SK-N-SH (cell line): Measurements from ENCODE around the gene GALNT1. TPM values are rescaled to one million over a fixed set of nuclear protein-coding genes. Genes with fewer than 3 reads are reported as not detected.

Source experiments
- CTCF ChIA-PET: fragments of 300-600, 350-600 bp; formaldehyde crosslinking; extraction: SDS; loops from one replicate; lab custom pipeline; 2021; lab: Yijun Ruan, JAX
- POLR2A ChIA-PET: fragments of 350-600 bp; sonication (Branson Sonifier 250); formaldehyde crosslinking; extraction: SDS; loops from one replicate; lab custom pipeline; 2020; ENCODE audit warnings: antibody characterized with exemption, inconsistent platforms; lab: Yijun Ruan, JAX
- DNase-seq: peaks from one replicate; pipeline ENCODE4 v3.0.0; 2012
- H2AFZ ChIP-seq: fragments of 200-600 bp; sonication (generic); 2 replicates; pipeline ENCODE4 v1.8.1; 2016; ENCODE audit warnings: antibody characterized with exemption, mild to moderate bottlenecking, low read depth
- H3F3A ChIP-seq: fragments of 200-600 bp; sonication (generic); replicated peaks from 2 replicates; pipeline ENCODE3; 2016; ENCODE audit warnings: antibody characterized with exemption, mild to moderate bottlenecking; ENCODE audit not compliant: insufficient read depth
- H3K27ac ChIP-seq, 2 experiments: fragments of 200-500 bp in 1 of 2; fragments of 200-600 bp in 1 of 2; sonication (Bioruptor generic) in 1 of 2; sonication (generic), shearing (Covaris generic) in 1 of 2; 2 replicates each; pipeline versions ENCODE4 v1.5.1 to v1.6.1; 2014 to 2016; ENCODE audit warnings: low read depth in 2 of 2, inconsistent platforms in 1 of 2, low read length in 1 of 2, mild to moderate bottlenecking in 1 of 2, mixed read lengths in 1 of 2
- H3K27me3 ChIP-seq: fragments of 200-600 bp; sonication (generic), shearing (Covaris generic); 2 replicates; pipeline ENCODE4 v1.6.1; 2016; ENCODE audit warnings: mixed run types; ENCODE audit not compliant: insufficient read depth
- H3K36me3 ChIP-seq, 2 experiments: fragments of 200-500 bp in 1 of 2; fragments of 200-600 bp in 1 of 2; sonication (Bioruptor generic) in 1 of 2; sonication (generic) in 1 of 2; replicated peaks in 1 of 2; 2 replicates each; pipeline versions ENCODE3 to v1.5.1; 2014 to 2016; ENCODE audit warnings: low read length in 1 of 2, mild to moderate bottlenecking in 1 of 2; ENCODE audit not compliant: insufficient read depth in 2 of 2, control insufficient read depth in 1 of 2
- H3K4me1 ChIP-seq, 2 experiments: fragments of 200-500 bp in 1 of 2; fragments of 200-600 bp in 1 of 2; sonication (Bioruptor generic) in 1 of 2; sonication (generic), shearing (Covaris generic) in 1 of 2; 2 replicates each; pipeline versions ENCODE4 v1.5.1 to v1.6.1; 2014 to 2016; ENCODE audit warnings: low read depth in 1 of 2, low read length in 1 of 2, mixed run types in 1 of 2; ENCODE audit not compliant: insufficient read depth in 2 of 2, control insufficient read depth in 1 of 2
- H3K4me2 ChIP-seq: fragments of 200-600 bp; sonication (generic), shearing (Covaris generic); 2 replicates; pipeline ENCODE4 v1.6.1; 2017; ENCODE audit warnings: mixed run types
- H3K4me3 ChIP-seq, 2 experiments: fragments of 200-500 bp in 1 of 2; fragments of 200-600 bp in 1 of 2; sonication (Bioruptor generic) in 1 of 2; sonication (generic), shearing (Covaris generic) in 1 of 2; 2 replicates each; pipeline versions ENCODE4 v1.5.1 to v1.8.1; 2014 to 2016; ENCODE audit warnings: low read depth in 2 of 2, inconsistent platforms in 1 of 2, low read length in 1 of 2, mild to moderate bottlenecking in 1 of 2, mixed read lengths in 1 of 2, moderate library complexity in 1 of 2
- H3K79me2 ChIP-seq: fragments of 200-600 bp; sonication (generic); 2 replicates; pipeline ENCODE4 v1.8.1; 2017; ENCODE audit warnings: mild to moderate bottlenecking; ENCODE audit not compliant: insufficient read depth
- H3K9ac ChIP-seq: fragments of 200-600 bp; sonication (generic); 2 replicates; pipeline ENCODE4 v1.6.1; 2017; ENCODE audit warnings: mixed run types
- H3K9me2 ChIP-seq: fragments of 200-600 bp; sonication (generic); 2 replicates; pipeline ENCODE4 v1.6.1; 2017; ENCODE audit warnings: mixed run types
- H3K9me3 ChIP-seq: fragments of 200-600 bp; sonication (generic); 2 replicates; pipeline ENCODE4 v1.6.1; 2017; ENCODE audit warnings: mixed run types, mild to moderate bottlenecking, moderate library complexity
- H4K20me1 ChIP-seq: fragments of 200-600 bp; sonication (generic); 2 replicates; pipeline ENCODE4 v1.6.1; 2017; ENCODE audit warnings: mild to moderate bottlenecking, mixed run types; ENCODE audit not compliant: insufficient read depth
- CHD2 ChIP-seq: fragments of 150-350 bp; IDR thresholded peaks from 2 replicates; pipeline ENCODE4 v1.6.1; 2018; ENCODE audit warnings: low read length; ENCODE audit not compliant: partially characterized antibody
- EP300 ChIP-seq, 2 experiments: IDR thresholded peaks; 2 replicates each; pipeline versions ENCODE4 v1.4.0 to v1.6.1; 2012; ENCODE audit warnings: borderline replicate concordance in 1 of 2, low read depth in 1 of 2, low read length in 1 of 2
- EZH2phosphoT487 ChIP-seq: fragments of 200-600 bp; sonication (generic); IDR thresholded peaks from 2 replicates; pipeline ENCODE4 v1.6.1; 2017; ENCODE audit warnings: low read depth, mixed run types, mild to moderate bottlenecking, antibody characterized with exemption, moderate library complexity, borderline replicate concordance
- FOXJ3 ChIP-seq: sonication (generic); formaldehyde crosslinking; IDR thresholded peaks from 2 replicates; pipeline ENCODE4 v1.5.1; 2020; ENCODE audit warnings: mild to moderate bottlenecking, missing genetic modification reagents
- GATA2 ChIP-seq: sonication (generic); formaldehyde crosslinking; IDR thresholded peaks from 2 replicates; pipeline ENCODE4 v1.5.0; 2020; ENCODE audit warnings: mild to moderate bottlenecking, missing genetic modification reagents
- IRF3 ChIP-seq: fragments of 150-350 bp; IDR thresholded peaks from 2 replicates; pipeline ENCODE4 v1.6.1; 2016; ENCODE audit warnings: mild to moderate bottlenecking, low read depth, low read length
- JUND ChIP-seq: IDR thresholded peaks from 2 replicates; pipeline ENCODE4 v1.4.0; 2012
- MXI1 ChIP-seq: IDR thresholded peaks from 2 replicates; pipeline ENCODE4 v1.6.1; 2012; ENCODE audit warnings: mild to moderate bottlenecking, low read depth, low read length, improper control_type of control experiment
- NRF1 ChIP-seq: IDR thresholded peaks from 2 replicates; pipeline ENCODE4 v1.6.1; 2012; ENCODE audit warnings: low read depth, mild to moderate bottlenecking, low read length
- RAD21 ChIP-seq: IDR thresholded peaks from 2 replicates; pipeline ENCODE4 v1.6.1; 2012; ENCODE audit warnings: mild to moderate bottlenecking, low read length
- SMC3 ChIP-seq: IDR thresholded peaks from 2 replicates; pipeline ENCODE4 v1.6.1; 2012; ENCODE audit warnings: low read depth, low read length, improper control_type of control experiment
- TCF12 ChIP-seq: IDR thresholded peaks from 2 replicates; pipeline ENCODE4 v1.4.0; 2012
- TEAD4 ChIP-seq: IDR thresholded peaks from 2 replicates; pipeline ENCODE4 v1.4.0; 2012; ENCODE audit warnings: mild to moderate bottlenecking, borderline replicate concordance; ENCODE audit not compliant: insufficient read depth
- WGBS: methylation state at CpG from one replicate; pipeline ENCODE4 v1.1.6; 2017; ENCODE audit warnings: low lambda C conversion rate; 5-methylcytosine and 5-hydroxymethylcytosine counted together
- polyA plus RNA-seq, 3 experiments: library from polyadenylated mRNA; depleted of rRNA; stranded (reverse); fragments of >200 nt; gene quantifications; 2 replicates each; pipeline ENCODE4 v1.2.3, GENCODE V29; 2012
- TF ChIP-seq, protein P1 (sequence below): IDR thresholded peaks from 2 replicates; pipeline ENCODE4 v1.6.1; 2012; ENCODE audit warnings: mild to moderate bottlenecking, low read depth, low read length, moderate library complexity

GALNT1 gene
- polyA plus RNA-seq, 1 of the 3 experiments (the other 2 are of a cell fraction): 15.7 TPM

DNA sequence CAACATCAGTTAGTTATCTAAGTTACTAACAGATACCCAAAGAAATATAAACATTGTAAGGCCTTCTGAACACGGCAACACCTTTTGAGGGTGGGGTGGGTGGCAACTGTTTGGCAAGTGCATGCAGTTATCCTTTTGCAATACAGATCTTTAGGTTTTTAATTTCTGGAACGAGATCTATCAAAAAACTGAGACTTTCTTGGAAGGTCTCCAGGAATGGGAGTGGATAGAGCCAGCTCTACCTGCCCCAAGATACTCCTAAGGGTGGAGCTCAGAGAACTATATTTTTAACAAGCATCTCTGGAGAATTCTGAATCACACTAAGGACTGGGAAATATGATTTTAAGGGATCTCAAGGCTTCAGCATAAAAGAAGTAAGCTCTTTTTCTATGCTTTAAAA, 11.4 kb upstream of the GALNT1 start:
- H3K27me3 ChIP-seq: no peaks in the 10 kb centered on the region
- no peaks in the 10 kb centered on the region for H4K20me1 ChIP-seq
- TF ChIP-seq IRF3 (no peak), TCF12 (no peak), FOXJ3 (no peak), GATA2 (CRISPR knock-in tag) (no peak), NRF1 (no peak), JUND (no peak), EP300 (IDR thresholded peaks at IDR 0.05; ENCODE audit: borderline replicate concordance in 1 of 2, low read depth in 1 of 2, low read length in 1 of 2) (no peak), CHD2 (no peak), RAD21 (no peak), MXI1 (no peak), TEAD4 (no peak), SMC3 (no peak)
- TF ChIP-seq, protein P1, sequence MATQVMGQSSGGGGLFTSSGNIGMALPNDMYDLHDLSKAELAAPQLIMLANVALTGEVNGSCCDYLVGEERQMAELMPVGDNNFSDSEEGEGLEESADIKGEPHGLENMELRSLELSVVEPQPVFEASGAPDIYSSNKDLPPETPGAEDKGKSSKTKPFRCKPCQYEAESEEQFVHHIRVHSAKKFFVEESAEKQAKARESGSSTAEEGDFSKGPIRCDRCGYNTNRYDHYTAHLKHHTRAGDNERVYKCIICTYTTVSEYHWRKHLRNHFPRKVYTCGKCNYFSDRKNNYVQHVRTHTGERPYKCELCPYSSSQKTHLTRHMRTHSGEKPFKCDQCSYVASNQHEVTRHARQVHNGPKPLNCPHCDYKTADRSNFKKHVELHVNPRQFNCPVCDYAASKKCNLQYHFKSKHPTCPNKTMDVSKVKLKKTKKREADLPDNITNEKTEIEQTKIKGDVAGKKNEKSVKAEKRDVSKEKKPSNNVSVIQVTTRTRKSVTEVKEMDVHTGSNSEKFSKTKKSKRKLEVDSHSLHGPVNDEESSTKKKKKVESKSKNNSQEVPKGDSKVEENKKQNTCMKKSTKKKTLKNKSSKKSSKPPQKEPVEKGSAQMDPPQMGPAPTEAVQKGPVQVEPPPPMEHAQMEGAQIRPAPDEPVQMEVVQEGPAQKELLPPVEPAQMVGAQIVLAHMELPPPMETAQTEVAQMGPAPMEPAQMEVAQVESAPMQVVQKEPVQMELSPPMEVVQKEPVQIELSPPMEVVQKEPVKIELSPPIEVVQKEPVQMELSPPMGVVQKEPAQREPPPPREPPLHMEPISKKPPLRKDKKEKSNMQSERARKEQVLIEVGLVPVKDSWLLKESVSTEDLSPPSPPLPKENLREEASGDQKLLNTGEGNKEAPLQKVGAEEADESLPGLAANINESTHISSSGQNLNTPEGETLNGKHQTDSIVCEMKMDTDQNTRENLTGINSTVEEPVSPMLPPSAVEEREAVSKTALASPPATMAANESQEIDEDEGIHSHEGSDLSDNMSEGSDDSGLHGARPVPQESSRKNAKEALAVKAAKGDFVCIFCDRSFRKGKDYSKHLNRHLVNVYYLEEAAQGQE: no peak
- H3K4me1 ChIP-seq: no peaks in the 10 kb centered on the region
- H3K36me3 ChIP-seq: no peaks in the 10 kb centered on the region
- no peaks in the 10 kb centered on the region for H3K9me2 ChIP-seq
- no peak overlapping the region for H3K4me3 ChIP-seq
- no peak overlapping the region for H2AFZ ChIP-seq
- POLR2A ChIA-PET: no interaction called here
- no peak overlapping the region for H3K9ac ChIP-seq
- H3F3A ChIP-seq: no peaks in the 10 kb centered on the region
- no peak for DNase-seq
- H3K4me2 ChIP-seq: no peak overlapping the region
- no peaks in the 10 kb centered on the region for H3K79me2 ChIP-seq
- 40% methylated on average over 2 of the region's 2 CpGs for WGBS
- no peak overlapping the region for H3K27ac ChIP-seq
- CTCF ChIA-PET: no interaction called here
- no peaks in the 10 kb centered on the region for H3K9me3 ChIP-seq

- WGBS: 29% methylated on average over 1 of the region's 1 CpG
- Histone ChIP-seq H3K4me3 (no peak overlapping the region), H3K4me1 (no peaks in the 10 kb centered on the region), H3F3A (no peaks in the 10 kb centered on the region), H3K9me2 (no peaks in the 10 kb centered on the region), H4K20me1 (no peaks in the 10 kb centered on the region), H3K36me3 (no peaks in the 10 kb centered on the region), H3K9ac (no peak overlapping the region), H3K79me2 (no peaks in the 10 kb centered on the region), H3K4me2 (no peak overlapping the region), H3K9me3 (no peaks in the 10 kb centered on the region), H3K27ac (no peak overlapping the region), H2AFZ (no peak overlapping the region), H3K27me3 (no peaks in the 10 kb centered on the region)
- CTCF ChIA-PET: no interaction called here
- POLR2A ChIA-PET: no interaction called here
- no peak for TF ChIP-seq EZH2phosphoT487
- no peak for TF ChIP-seq TEAD4
- DNase-seq: no peak
These were observed 10.4 kb upstream of the GALNT1 start for GRCh38 chr18:35571138-35571537.
